Neuronal stem cell (in vitro differentiated cells): Measurements from ENCODE around the gene KCNK10.

Source experiments
- DNase-seq: peaks from one replicate; pipeline ENCODE4 v3.0.0-alpha.2; 2013; ENCODE audit warnings: low spot score
- H2AFZ ChIP-seq: one replicate; pipeline ENCODE4 v1.6.1; 2013; ENCODE audit warnings: mild to moderate bottlenecking, low read length, inconsistent platforms
- H2AK5ac ChIP-seq: 2 replicates; pipeline ENCODE4 v1.6.1; 2013; ENCODE audit warnings: low read depth, mild to moderate bottlenecking, inconsistent platforms, low read length, moderate library complexity, mixed read lengths
- H2BK120ac ChIP-seq: 2 replicates; pipeline ENCODE4 v1.6.1; 2013; ENCODE audit warnings: low read depth, mild to moderate bottlenecking, inconsistent platforms, low read length, moderate library complexity, mixed read lengths
- H2BK12ac ChIP-seq: one replicate; pipeline ENCODE4 v1.6.1; 2013; ENCODE audit warnings: low read length, inconsistent platforms
- H2BK15ac ChIP-seq: 2 replicates; pipeline ENCODE4 v1.6.1; 2013; ENCODE audit warnings: mild to moderate bottlenecking, low read length, inconsistent platforms, mixed read lengths
- H2BK5ac ChIP-seq: one replicate; pipeline ENCODE4 v1.6.1; 2013; ENCODE audit warnings: inconsistent platforms, mild to moderate bottlenecking, low read length, moderate library complexity
- H3K14ac ChIP-seq: one replicate; pipeline ENCODE4 v1.6.1; 2013; ENCODE audit warnings: low read length, inconsistent platforms
- H3K18ac ChIP-seq: 2 replicates; pipeline ENCODE4 v1.6.1; 2013; ENCODE audit warnings: low read length, inconsistent platforms
- H3K23ac ChIP-seq: 2 replicates; pipeline ENCODE4 v1.6.1; 2013; ENCODE audit warnings: low read depth, mild to moderate bottlenecking, mixed read lengths, low read length, inconsistent platforms; ENCODE audit not compliant: poor library complexity
- H3K27ac ChIP-seq: replicated peaks from 3 replicates; pipeline ENCODE4 v1.5.1; 2013; ENCODE audit warnings: low read length, inconsistent platforms
- H3K27me3 ChIP-seq, 3 experiments: 2 replicates each; pipeline ENCODE4 v1.6.1; 2013; ENCODE audit warnings: low read length in 3 of 3, mild to moderate bottlenecking in 2 of 3, inconsistent platforms in 1 of 3, low read depth in 1 of 3, mixed read lengths in 1 of 3, moderate library complexity in 1 of 3; ENCODE audit not compliant: control insufficient read depth in 3 of 3, insufficient read depth in 3 of 3
- H3K36me3 ChIP-seq, 2 donors: replicated peaks in 1 of 2; 2 replicates each; pipeline ENCODE4 v1.6.1; 2013; ENCODE audit warnings: low read length in 2 of 2; ENCODE audit not compliant: control insufficient read depth in 2 of 2, insufficient read depth in 2 of 2
- H3K4ac ChIP-seq: 2 replicates; pipeline ENCODE4 v1.6.1; 2013; ENCODE audit warnings: inconsistent platforms, mild to moderate bottlenecking, low read length, moderate library complexity
- H3K4me1 ChIP-seq, 2 donors: 1 replicate in 1 of 2; 2 replicates in 1 of 2; pipeline ENCODE4 v1.6.1; 2013; ENCODE audit warnings: low read length in 2 of 2, low read depth in 1 of 2; ENCODE audit not compliant: control insufficient read depth in 2 of 2, insufficient read depth in 1 of 2
- H3K4me2 ChIP-seq: one replicate; pipeline ENCODE4 v1.6.1; 2013; ENCODE audit warnings: mild to moderate bottlenecking, low read length, inconsistent platforms; ENCODE audit not compliant: insufficient read depth, poor library complexity, severe bottlenecking
- H3K4me3 ChIP-seq, 2 donors: 2 replicates each; pipeline ENCODE4 v1.5.1; 2013; ENCODE audit warnings: low read length in 2 of 2, mild to moderate bottlenecking in 2 of 2, inconsistent platforms in 1 of 2, moderate library complexity in 1 of 2
- H3K79me1 ChIP-seq: one replicate; pipeline ENCODE4 v1.6.1; 2013; ENCODE audit warnings: low read depth, mild to moderate bottlenecking, inconsistent platforms, low read length, moderate library complexity
- H3K9ac ChIP-seq: one replicate; pipeline ENCODE4 v1.6.1; 2013; ENCODE audit warnings: mild to moderate bottlenecking, low read depth, low read length, inconsistent platforms; ENCODE audit not compliant: poor library complexity
- H3K9me3 ChIP-seq, 2 donors: replicated peaks in 1 of 2; 2 replicates each; pipeline versions ENCODE3 to v1.6.1; 2013; ENCODE audit warnings: low read length in 2 of 2, mild to moderate bottlenecking in 2 of 2, inconsistent platforms in 1 of 2, low read depth in 1 of 2, mixed read lengths in 1 of 2, moderate library complexity in 1 of 2; ENCODE audit not compliant: control insufficient read depth in 2 of 2, insufficient read depth in 1 of 2
- H4K8ac ChIP-seq: one replicate; pipeline ENCODE4 v1.6.1; 2013; ENCODE audit warnings: low read depth, mild to moderate bottlenecking, inconsistent platforms, low read length, moderate library complexity
- H4K91ac ChIP-seq: one replicate; pipeline ENCODE4 v1.6.1; 2013; ENCODE audit warnings: low read length, low read depth, mild to moderate bottlenecking, inconsistent platforms; ENCODE audit not compliant: poor library complexity
- WGBS, 2 donors: extraction: QIAGEN DNeasy Blood & Tissue Kit; methylation state at CpG; one replicate each; pipeline ENCODE4 v1.1.7; 2013; ENCODE audit warnings: missing lambda C conversion rate in 2 of 2, mixed read lengths in 1 of 2; ENCODE audit not compliant: insufficient read length in 2 of 2, insufficient replicate concordance in 1 of 2; ENCODE audit errors: extremely low coverage in 2 of 2; 5-methylcytosine and 5-hydroxymethylcytosine counted together

Gene KCNK10

GRCh38 chr14:88189417-88190191 lies 133.5 kb downstream of the KCNK10 start:
- Histone ChIP-seq H3K4me2 (no peak overlapping the region), H3K36me3 (peaks cover 7 to 11% of the 10 kb centered on the region in 2 donors), H3K18ac (no peak overlapping the region), H4K91ac (no peak overlapping the region), H3K27me3 (no peaks in the 10 kb centered on the region), H3K4me1 (peaks cover 0 to 7% of the 10 kb centered on the region in 2 donors), H2AK5ac (no peak overlapping the region), H3K9ac (no peak overlapping the region), H3K4ac (no peak overlapping the region), H3K4me3 (no peak overlapping the region), H2AFZ (peak overlapping the region; percentile 55), H3K79me1 (no peaks in the 10 kb centered on the region), H2BK120ac (no peak overlapping the region), H3K27ac (no peak overlapping the region), H2BK15ac (no peak overlapping the region), H4K8ac (no peak overlapping the region), H3K9me3 (no peaks in the 10 kb centered on the region), H2BK12ac (no peak overlapping the region), H3K23ac (no peak overlapping the region), H3K14ac (no peak overlapping the region), H2BK5ac (no peak overlapping the region)
- no CpG with 5 or more reads among the region's 10 CpGs for WGBS, 2 donors
- peak; percentile 81 for DNase-seq

GRCh38 chr14:88188745-88189416 lies 134.2 kb downstream of the KCNK10 start:
- DNase-seq, result no peak
- H3K27me3 ChIP-seq, result no peaks in the 10 kb centered on the region
- H4K91ac ChIP-seq, result no peak overlapping the region
- no peaks in the 10 kb centered on the region for H3K79me1 ChIP-seq
- no peak overlapping the region for H3K23ac ChIP-seq
- H2AFZ ChIP-seq, result no peak overlapping the region
- H4K8ac ChIP-seq, result no peak overlapping the region
- no peak overlapping the region for H2BK5ac ChIP-seq
- H3K4me1 ChIP-seq, result peaks cover 0 to 5% of the 10 kb centered on the region in 2 donors
- no peak overlapping the region for H2BK120ac ChIP-seq
- no peak overlapping the region for H2BK15ac ChIP-seq
- peak overlapping the region; percentile 0 for H3K9ac ChIP-seq
- no peaks in the 10 kb centered on the region for H3K9me3 ChIP-seq
- H2AK5ac ChIP-seq, result no peak overlapping the region
- WGBS, 2 donors, result no CpG with 5 or more reads among the region's 13 CpGs
- H3K18ac ChIP-seq, result no peak overlapping the region
- H3K4me2 ChIP-seq, result no peak overlapping the region
- no peak overlapping the region for H3K14ac ChIP-seq
- H3K27ac ChIP-seq, result no peak overlapping the region
- H3K36me3 ChIP-seq, result peaks cover 7 to 15% of the 10 kb centered on the region in 2 donors
- no peak overlapping the region for H2BK12ac ChIP-seq
- no peak overlapping the region for H3K4me3 ChIP-seq
- H3K4ac ChIP-seq, result no peak overlapping the region

- H3K27me3 ChIP-seq, result no peaks in the 10 kb centered on the region
- H3K23ac ChIP-seq, result no peak overlapping the region
- no peak overlapping the region for H3K9ac ChIP-seq
- H3K27ac ChIP-seq, result no peak overlapping the region
- H2BK15ac ChIP-seq, result no peak overlapping the region
- peaks cover 9 to 16% of the 10 kb centered on the region in 2 donors for H3K36me3 ChIP-seq
- no peak overlapping the region for H3K4me3 ChIP-seq
- no peak overlapping the region for H4K8ac ChIP-seq
- WGBS, 2 donors, result no CpG with 5 or more reads among the region's 22 CpGs
- peaks cover 0 to 5% of the 10 kb centered on the region in 2 donors for H3K4me1 ChIP-seq
- H3K9me3 ChIP-seq, result no peaks in the 10 kb centered on the region
- no peaks in the 10 kb centered on the region for H3K79me1 ChIP-seq
- no peak overlapping the region for H2BK120ac ChIP-seq
- DNase-seq, result no peak
- no peak overlapping the region for H2AK5ac ChIP-seq
- H3K14ac ChIP-seq, result no peak overlapping the region
- no peak overlapping the region for H3K4ac ChIP-seq
- no peak overlapping the region for H2AFZ ChIP-seq
- peak overlapping the region; percentile 33 for H3K18ac ChIP-seq
- no peak overlapping the region for H3K4me2 ChIP-seq
- H4K91ac ChIP-seq, result no peak overlapping the region
- no peak overlapping the region for H2BK12ac ChIP-seq
- H2BK5ac ChIP-seq, result no peak overlapping the region
Observed at GRCh38 chr14:88185843-88186242, 137.2 kb downstream of the KCNK10 start.

GRCh38 chr14:88184956-88185355 lies 138.1 kb downstream of the KCNK10 start:
- peaks cover 9 to 16% of the 10 kb centered on the region in 2 donors for H3K36me3 ChIP-seq
- no peak overlapping the region for H3K18ac ChIP-seq
- H3K9me3 ChIP-seq, result no peaks in the 10 kb centered on the region
- no peak overlapping the region for H3K9ac ChIP-seq
- H3K4ac ChIP-seq, result no peak overlapping the region
- no peak overlapping the region for H3K23ac ChIP-seq
- no peak overlapping the region for H2BK12ac ChIP-seq
- no peak overlapping the region for H3K4me2 ChIP-seq
- no peak overlapping the region for H4K91ac ChIP-seq
- no peaks in the 10 kb centered on the region for H3K79me1 ChIP-seq
- H3K4me1 ChIP-seq, result peaks cover 0 to 5% of the 10 kb centered on the region in 2 donors
- DNase-seq, result no peak
- no peak overlapping the region for H3K4me3 ChIP-seq
- no peak overlapping the region for H3K14ac ChIP-seq
- no peak overlapping the region for H4K8ac ChIP-seq
- H2BK15ac ChIP-seq, result no peak overlapping the region
- no peak overlapping the region for H2BK5ac ChIP-seq
- no CpG with 5 or more reads among the region's 8 CpGs for WGBS, 2 donors
- H2AFZ ChIP-seq, result no peak overlapping the region
- H2BK120ac ChIP-seq, result no peak overlapping the region
- H3K27ac ChIP-seq, result no peak overlapping the region
- H3K27me3 ChIP-seq, result no peaks in the 10 kb centered on the region
- H2AK5ac ChIP-seq, result no peak overlapping the region
